Heart left ventricle (tissue), 16 donors: ENCODE results near the gene BDNF. TPM values are rescaled to one million over a fixed set of nuclear protein-coding genes. Genes with fewer than 3 reads are reported as not detected.
A peak's percentile ranks its signal among the peaks of the same experiment; 100 is the strongest.

Experiments
- ATAC-seq, 4 donors: fragments of 200-7000 bp; cut with Tn5 transposase; one replicate each; pipeline ENCODE4 v1.9.1; 2020 to 2022; ENCODE audit warnings: moderate library complexity in 4 of 4, mild to moderate bottlenecking in 3 of 4, moderate number of reproducible peaks in 1 of 4
- DNase-seq, 5 donors: peaks; one replicate each; pipeline ENCODE4 v3.0.0-alpha.2; 2020
- H3K27ac ChIP-seq, 12 donors: fragments of 200-600 bp; sonication (generic) in 4 of 12; one replicate each; pipeline versions ENCODE4 v1.5.0 to v1.8.0; 2016 to 2022; ENCODE audit warnings: mild to moderate bottlenecking in 2 of 12
- H3K27me3 ChIP-seq, 9 donors: fragments of 200-600 bp; sonication (generic) in 2 of 9; one replicate each; pipeline versions ENCODE4 v1.5.1 to v1.8.0; 2016 to 2022; ENCODE audit warnings: mild to moderate bottlenecking in 3 of 9
- H3K36me3 ChIP-seq, 9 donors: fragments of 200-600 bp; sonication (generic) in 2 of 9; one replicate each; pipeline versions ENCODE4 v1.5.0 to v1.8.0; 2018 to 2022; ENCODE audit warnings: mild to moderate bottlenecking in 2 of 9
- H3K4me1 ChIP-seq, 12 donors: fragments of 200-600 bp; sonication (generic) in 4 of 12; one replicate each; pipeline versions ENCODE4 v1.5.0 to v1.8.0; 2016 to 2022; ENCODE audit warnings: mild to moderate bottlenecking in 3 of 12
- H3K4me3 ChIP-seq, 12 donors: fragments of 200-600 bp; sonication (generic) in 4 of 12; one replicate each; pipeline versions ENCODE4 v1.5.0 to v1.8.0; 2017 to 2022; ENCODE audit warnings: mild to moderate bottlenecking in 9 of 12, moderate library complexity in 4 of 12
- H3K9me3 ChIP-seq, 12 donors: fragments of 200-600 bp; sonication (generic) in 4 of 12; one replicate each; pipeline versions ENCODE4 v1.5.0 to v1.8.0; 2016 to 2022; ENCODE audit warnings: mild to moderate bottlenecking in 1 of 12
- CTCF ChIP-seq, 12 donors: fragments of 200-600 bp; sonication (generic) in 4 of 12; IDR thresholded peaks; one replicate each; pipeline versions ENCODE4 v1.5.0 to v1.8.0; 2018 to 2022; ENCODE audit warnings: antibody characterized with exemption in 12 of 12, mild to moderate bottlenecking in 5 of 12
- POLR2A ChIP-seq, 2 donors: fragments of 450-650 bp; IDR thresholded peaks; one replicate each; pipeline ENCODE4 v1.6.1; 2017; ENCODE audit warnings: antibody characterized with exemption in 2 of 2, mild to moderate bottlenecking in 2 of 2, moderate library complexity in 2 of 2
- WGBS, 4 donors: extraction: QIAGEN DNeasy Blood & Tissue Kit in 2 of 4; methylation state at CpG; one replicate each; pipeline versions ENCODE4 v1.1.5 to v1.1.7; 2013 to 2018; 5-methylcytosine and 5-hydroxymethylcytosine counted together
- intact Hi-C, 10 donors: fragments of 100-400 bp; cut with DNase I; formaldehyde crosslinking; loops; one replicate each; pipeline versions ENCODE4 v1.11.1 to v1.14.2; 2022
- polyA plus RNA-seq, 2 donors: library from polyadenylated mRNA; stranded (reverse); fragments of 200-250 nt; gene quantifications; one replicate each; pipeline ENCODE4 v1.2.3, GENCODE V29; 2013
- total RNA-seq, 9 donors: library from RNA; depleted of rRNA in 2 of 9; stranded (reverse); fragments of >200 nt in 2 of 9; fragmentation: NEBNext Ultra II Directional in 3 of 9; extraction: Animal tissue kit (Norgen Biotek cat#: 25700) in 3 of 9; gene quantifications; one replicate each; pipeline versions ENCODE4 v1.1.0 to v1.2.4, GENCODE V29; 2016 to 2023
- donor health status: ischemic (EF 13 %, LVEDD 7.1; RV severe dilation, severe dysfunction).
- donor health status: healthy with polysubstance abuse.
- donor health status: DM: no; HTN: yes; CAD: no.
- donor health status: DM: no; HTN: no; CAD: no.
- donor health status: ischemic (EF 25% LVEDD 6.9; RV normal size, moderate dysfunction).
- donor health status: ischemic (EF 25% LVEDD 5.7; RV mildly dilated, moderate dysfunction).
- donor health status: healthy.
- donor health status: DM: yes; HTN: yes; CAD: no.
- donor health status: ischemic (EF 35%, LVEDD 5.7; RV mildly dilated, moderate dysfunction).
- donor health status: nonischemic (EF 11% LVEDD 7.7; RV severe dilation, severe dysfunction).
- donor health status: DM: yes; HTN: yes; CAD: no.
- donor health status: PGD.
- donor health status: ischemic (EF 29% LVEDD 5.4; RV normal size, mild dysfunction).
- donor health status: nonischemic (EF 23%, LVEDD 6.1; RV moderate dilation, normal function).

Gene BDNF
- total and polyA plus RNA-seq, 11 donors = 0.93 to 8.5 (median 3.1) TPM

GRCh38 chr11:27705873-27706820, 5.9 kb upstream of the BDNF start:
- Histone ChIP-seq H3K4me3 (no peak overlapping the region), H3K36me3 (no peaks in the 10 kb centered on the region), H3K27me3 (peaks cover 0 to 25% (median 0%) of the 10 kb centered on the region in 9 donors), H3K9me3 (no peaks in the 10 kb centered on the region), H3K4me1 (peaks cover 0 to 9% (median 5%) of the 10 kb centered on the region in 12 donors), H3K27ac (no peak overlapping the region)
- WGBS, 4 donors = 16 to 23% (median 19%) methylated on average over 5 of the region's 5 CpGs
- no peak for TF ChIP-seq POLR2A (IDR thresholded peaks at IDR 0.05)
- TF ChIP-seq CTCF (IDR thresholded peaks at IDR 0.05) = peak; percentile 39 to 69 (median 54)
- ATAC-seq (no peak), DNase-seq (no peak)
- intact Hi-C loops = loop anchor here in 2 of 10 donors (10.0 kb wide), 2 partner anchors 181 to 409 kb away; no protein-coding TSS in a partner anchor

- no peak for DNase-seq
- no peaks in the 10 kb centered on the region for H3K9me3 ChIP-seq
- H3K27me3 ChIP-seq = peaks cover 0 to 51% (median 4%) of the 10 kb centered on the region in 9 donors
- intact Hi-C loops = loop anchor here in 5 of 10 donors (5.0 to 10.0 kb wide), 6 partner anchors 179 to 1624 kb away; no protein-coding TSS in a partner anchor
- H3K4me1 ChIP-seq = peaks cover 0 to 31% (median 12%) of the 10 kb centered on the region in 12 donors
- no peak for TF ChIP-seq CTCF (IDR thresholded peaks at IDR 0.05)
- no peak for TF ChIP-seq POLR2A (IDR thresholded peaks at IDR 0.05)
- H3K4me3 ChIP-seq = no peak overlapping the region
- no peak for ATAC-seq
- H3K36me3 ChIP-seq = no peaks in the 10 kb centered on the region
- 47 to 63% (median 55%) methylated on average over 3 of the region's 3 CpGs for WGBS, 4 donors
- H3K27ac ChIP-seq = no peak overlapping the region
Observed at GRCh38 chr11:27703481-27703880, 3.2 kb upstream of the BDNF start.

GRCh38 chr11:27702811-27703210, 2.6 kb upstream of the BDNF start:
- H3K27me3 ChIP-seq = peaks cover 0 to 56% (median 7%) of the 10 kb centered on the region in 9 donors

More at GRCh38 chr11:27702811-27703210, 2.6 kb upstream of the BDNF start:
- no peak for DNase-seq
- no peaks in the 10 kb centered on the region for H3K36me3 ChIP-seq
- H3K4me1 ChIP-seq = peaks cover 0 to 33% (median 12%) of the 10 kb centered on the region in 12 donors
- no peak overlapping the region for H3K4me3 ChIP-seq
- intact Hi-C loops = loop anchor here in 5 of 10 donors (5.0 to 10.0 kb wide), 6 partner anchors 178 to 1624 kb away; no protein-coding TSS in a partner anchor
- H3K27ac ChIP-seq = no peak overlapping the region
- H3K9me3 ChIP-seq = no peaks in the 10 kb centered on the region
- WGBS, 4 donors = 44 to 55% (median 50%) methylated on average over 6 of the region's 6 CpGs
- ATAC-seq = no peak
- TF ChIP-seq CTCF (IDR thresholded peaks at IDR 0.05) = no peak
- TF ChIP-seq POLR2A (IDR thresholded peaks at IDR 0.05) = no peak
